Ishikawa (cell line): ENCODE results near the gene MYBPC1.

ENCODE experiments used
- NFIC ChIP-seq: IDR thresholded peaks from 2 replicates; pipeline ENCODE4 v1.6.1; 2012
- RAD21 ChIP-seq: IDR thresholded peaks from 2 replicates; pipeline ENCODE4 v1.6.1; 2012; ENCODE audit warnings: low read depth
- TF ChIP-seq, protein P1 (sequence below): IDR thresholded peaks from 2 replicates; pipeline ENCODE4 v1.6.1; 2012

- TF ChIP-seq, protein P1, sequence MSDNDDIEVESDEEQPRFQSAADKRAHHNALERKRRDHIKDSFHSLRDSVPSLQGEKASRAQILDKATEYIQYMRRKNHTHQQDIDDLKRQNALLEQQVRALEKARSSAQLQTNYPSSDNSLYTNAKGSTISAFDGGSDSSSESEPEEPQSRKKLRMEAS = no peak
- TF ChIP-seq NFIC (no peak), RAD21 (no peak)
Observed at GRCh38 chr12:101581190-101581589, 13.6 kb upstream of the MYBPC1 start.
